Tibial nerve (tissue), 4 donors: ENCODE measurements around the gene LMO7. TPM values are rescaled to one million over a fixed set of nuclear protein-coding genes. Genes with fewer than 3 reads are reported as not detected.

Source experiments
- DNase-seq, 2 donors: peaks; one replicate each; pipeline ENCODE4 v3.0.0-alpha.2; 2019; ENCODE audit warnings: low spot score in 2 of 2
- H3K27ac ChIP-seq, 4 donors: fragments of 200-600 bp; sonication (generic) in 3 of 4; one replicate each; pipeline ENCODE4 v1.5.1; 2017 to 2019; ENCODE audit warnings: mild to moderate bottlenecking in 1 of 4
- H3K27me3 ChIP-seq, 2 donors: fragments of 200-600 bp; sonication (generic) in 1 of 2; one replicate each; pipeline versions ENCODE4 v1.5.1 to v1.6.0; 2017 to 2019
- H3K36me3 ChIP-seq, 3 donors: fragments of 200-600 bp; sonication (generic); one replicate each; pipeline ENCODE4 v1.5.1; 2018 to 2019
- H3K4me1 ChIP-seq, 4 donors: fragments of 200-600 bp; sonication (generic) in 3 of 4; one replicate each; pipeline ENCODE4 v1.5.1; 2017 to 2019
- H3K4me3 ChIP-seq, 4 donors: fragments of 200-600 bp; sonication (generic) in 3 of 4; one replicate each; pipeline ENCODE4 v1.5.1; 2017 to 2019; ENCODE audit warnings: mild to moderate bottlenecking in 1 of 4, moderate library complexity in 1 of 4
- H3K9me3 ChIP-seq, 4 donors: fragments of 200-600 bp; sonication (generic) in 3 of 4; one replicate each; pipeline ENCODE4 v1.5.1; 2017 to 2019
- EP300 ChIP-seq, 2 donors: sonication (generic); formaldehyde crosslinking; IDR thresholded peaks; one replicate each; pipeline ENCODE4 v1.6.1; 2017; ENCODE audit warnings: antibody characterized with exemption in 2 of 2, mild to moderate bottlenecking in 1 of 2
- POLR2A ChIP-seq, 2 donors: fragments of 450-650 bp; IDR thresholded peaks; one replicate each; pipeline ENCODE4 v1.6.1; 2017; ENCODE audit warnings: antibody characterized with exemption in 2 of 2, mild to moderate bottlenecking in 2 of 2, moderate library complexity in 2 of 2
- WGBS, 2 donors: methylation state at CpG; one replicate each; pipeline ENCODE4 v1.1.5; 2018; 5-methylcytosine and 5-hydroxymethylcytosine counted together
- total RNA-seq, 4 donors: library from RNA; depleted of rRNA; stranded (reverse); fragments of >200 nt; gene quantifications; one replicate each; pipeline ENCODE4 v1.1.0, GENCODE V29; 2016
- TF ChIP-seq, protein P1 (sequence below), 5 experiments: fragments of 200-600 bp in 3 of 5; fragments of 450-650 bp in 2 of 5; sonication (generic) in 3 of 5; IDR thresholded peaks; one replicate each; pipeline ENCODE4 v1.5.1; 2016 to 2019; ENCODE audit warnings: antibody characterized with exemption in 5 of 5, mild to moderate bottlenecking in 3 of 5, moderate library complexity in 2 of 5

LMO7 gene
- total RNA-seq, 4 donors from 2014 or later = 149 to 311 (median 236) TPM

- Histone ChIP-seq H3K4me1 (peaks cover 0 to 39% (median 6%) of the 10 kb centered on the region in 4 donors), H3K36me3 (peaks cover 0 to 15% (median 0%) of the 10 kb centered on the region in 3 donors), H3K27ac (peak overlapping the region in 1 of 4 donors; percentile 11), H3K27me3 (no peaks in the 10 kb centered on the region), H3K4me3 (no peak overlapping the region), H3K9me3 (peaks cover 0 to 19% (median 0%) of the 10 kb centered on the region in 4 donors)
- TF ChIP-seq EP300 (IDR thresholded peaks at IDR 0.05) = no peak
- TF ChIP-seq, protein P1, sequence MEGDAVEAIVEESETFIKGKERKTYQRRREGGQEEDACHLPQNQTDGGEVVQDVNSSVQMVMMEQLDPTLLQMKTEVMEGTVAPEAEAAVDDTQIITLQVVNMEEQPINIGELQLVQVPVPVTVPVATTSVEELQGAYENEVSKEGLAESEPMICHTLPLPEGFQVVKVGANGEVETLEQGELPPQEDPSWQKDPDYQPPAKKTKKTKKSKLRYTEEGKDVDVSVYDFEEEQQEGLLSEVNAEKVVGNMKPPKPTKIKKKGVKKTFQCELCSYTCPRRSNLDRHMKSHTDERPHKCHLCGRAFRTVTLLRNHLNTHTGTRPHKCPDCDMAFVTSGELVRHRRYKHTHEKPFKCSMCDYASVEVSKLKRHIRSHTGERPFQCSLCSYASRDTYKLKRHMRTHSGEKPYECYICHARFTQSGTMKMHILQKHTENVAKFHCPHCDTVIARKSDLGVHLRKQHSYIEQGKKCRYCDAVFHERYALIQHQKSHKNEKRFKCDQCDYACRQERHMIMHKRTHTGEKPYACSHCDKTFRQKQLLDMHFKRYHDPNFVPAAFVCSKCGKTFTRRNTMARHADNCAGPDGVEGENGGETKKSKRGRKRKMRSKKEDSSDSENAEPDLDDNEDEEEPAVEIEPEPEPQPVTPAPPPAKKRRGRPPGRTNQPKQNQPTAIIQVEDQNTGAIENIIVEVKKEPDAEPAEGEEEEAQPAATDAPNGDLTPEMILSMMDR (IDR thresholded peaks at IDR 0.05) = no peak
- TF ChIP-seq POLR2A (IDR thresholded peaks at IDR 0.05) = no peak
- WGBS, 2 donors = 49 to 50% methylated on average over 3 of the region's 3 CpGs
- DNase-seq = no peak
Observed at GRCh38 chr13:75784003-75784402, 147.9 kb downstream of the LMO7 start.

GRCh38 chr13:75785130-75785529 lies 149.0 kb downstream of the LMO7 start:
- Histone ChIP-seq H3K9me3 (peaks cover 0 to 8% (median 0%) of the 10 kb centered on the region in 4 donors), H3K36me3 (peaks cover 0 to 8% (median 0%) of the 10 kb centered on the region in 3 donors)

GRCh38 chr13:75787249-75787928 lies 151.3 kb downstream of the LMO7 start:
- no peak overlapping the region for H3K4me3 ChIP-seq
- peaks cover 0 to 4% (median 0%) of the 10 kb centered on the region in 4 donors for H3K9me3 ChIP-seq
- peaks cover 0 to 52% (median 9%) of the 10 kb centered on the region in 4 donors for H3K4me1 ChIP-seq
- H3K27me3 ChIP-seq = no peaks in the 10 kb centered on the region
- peaks cover 0 to 5% (median 0%) of the 10 kb centered on the region in 3 donors for H3K36me3 ChIP-seq
- H3K27ac ChIP-seq = no peak overlapping the region
- no peak for DNase-seq
- WGBS, 2 donors = 58 to 73% methylated on average over 7 of the region's 7 CpGs
- TF ChIP-seq EP300 (IDR thresholded peaks at IDR 0.05) = no peak
- TF ChIP-seq POLR2A (IDR thresholded peaks at IDR 0.05) = no peak
- TF ChIP-seq, protein P1 (IDR thresholded peaks at IDR 0.05) = no peak

More at GRCh38 chr13:75785130-75785529, 149.0 kb downstream of the LMO7 start:
- Histone ChIP-seq H3K4me1 (peaks cover 0 to 50% (median 9%) of the 10 kb centered on the region in 4 donors), H3K27ac (peak overlapping the region in 1 of 4 donors; percentile 45), H3K27me3 (no peaks in the 10 kb centered on the region), H3K4me3 (no peak overlapping the region)
- no peak for DNase-seq
- no peak for TF ChIP-seq POLR2A (IDR thresholded peaks at IDR 0.05)
- TF ChIP-seq EP300 (IDR thresholded peaks at IDR 0.05) = no peak
- TF ChIP-seq, protein P1 (IDR thresholded peaks at IDR 0.05) = no peak

DNA sequence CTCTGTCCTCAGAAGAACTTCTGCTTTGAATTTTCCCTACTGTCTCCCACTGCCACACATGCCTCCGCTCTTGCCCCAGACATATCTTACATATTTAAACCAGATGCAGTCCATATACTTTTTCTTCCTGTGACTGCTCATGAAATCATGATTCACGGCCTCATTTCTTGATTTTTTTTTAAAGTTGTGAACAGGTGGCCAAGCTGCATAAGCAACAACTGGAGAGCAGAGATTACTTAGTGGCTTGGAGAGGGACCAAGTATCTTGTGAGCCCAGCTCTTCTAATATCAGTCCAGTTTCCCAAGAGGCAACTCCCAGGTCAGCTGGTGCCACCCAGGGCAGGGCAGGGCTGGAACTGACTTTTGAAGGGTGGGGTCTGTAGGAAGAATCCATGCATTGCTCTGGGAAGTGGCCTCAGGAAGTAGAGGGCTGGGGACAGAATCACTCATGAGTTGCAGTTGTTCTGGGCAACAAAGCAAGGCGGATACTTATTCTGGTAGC lies 152.4 kb downstream of the LMO7 start:
- TF ChIP-seq POLR2A (IDR thresholded peaks at IDR 0.05) = no peak
- TF ChIP-seq, protein P1 (IDR thresholded peaks at IDR 0.05) = no peak
- H3K27me3 ChIP-seq = no peaks in the 10 kb centered on the region
- H3K4me3 ChIP-seq = no peak overlapping the region
- no peaks in the 10 kb centered on the region for H3K9me3 ChIP-seq
- H3K27ac ChIP-seq = no peak overlapping the region
- no peak for DNase-seq
- peaks cover 0 to 52% (median 9%) of the 10 kb centered on the region in 4 donors for H3K4me1 ChIP-seq
- 63 to 71% methylated on average over 3 of the region's 3 CpGs for WGBS, 2 donors
- no peaks in the 10 kb centered on the region for H3K36me3 ChIP-seq

DNA sequence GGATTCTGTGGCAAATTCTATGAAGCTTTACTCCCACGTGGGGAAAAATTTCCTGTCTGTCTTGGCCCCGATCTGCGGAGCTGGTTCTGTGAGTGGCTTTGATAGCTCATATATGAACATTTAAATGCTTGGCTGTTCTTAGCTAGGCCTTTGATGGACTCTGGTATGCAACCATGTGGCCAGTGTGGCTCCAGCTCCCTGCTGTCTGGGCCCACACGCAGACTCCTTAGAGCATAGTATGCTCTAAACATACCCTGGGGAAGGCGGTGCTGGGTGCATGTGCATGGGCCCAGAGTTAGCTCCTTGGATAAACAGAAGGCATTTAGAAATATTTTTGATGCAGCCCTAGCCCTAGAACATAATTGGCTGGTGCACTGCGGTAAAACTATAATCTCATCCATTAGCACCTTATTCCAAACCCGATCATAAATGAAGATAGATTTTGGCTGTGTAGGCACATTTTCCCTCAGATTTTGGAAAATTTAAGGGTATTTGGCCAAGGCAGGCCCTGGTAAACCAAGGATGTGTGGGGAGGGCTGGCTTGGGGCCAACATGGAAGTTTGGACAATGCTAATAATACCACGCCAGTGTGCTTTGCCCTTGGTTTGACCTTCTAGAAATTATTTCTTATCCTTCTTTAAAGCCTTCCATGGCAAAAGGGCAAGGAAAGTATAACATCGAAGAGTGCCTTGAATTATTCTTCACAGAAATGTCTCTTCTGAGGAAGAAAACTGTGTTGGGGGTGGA lies 153.5 kb downstream of the LMO7 start:
- Histone ChIP-seq H3K27me3 (no peaks in the 10 kb centered on the region), H3K4me1 (peaks cover 0 to 44% (median 9%) of the 10 kb centered on the region in 4 donors), H3K9me3 (no peaks in the 10 kb centered on the region), H3K27ac (peak overlapping the region in 2 of 4 donors; percentile 15 to 41), H3K36me3 (no peaks in the 10 kb centered on the region), H3K4me3 (no peak overlapping the region)
- TF ChIP-seq, protein P1 (IDR thresholded peaks at IDR 0.05) = no peak
- no peak for TF ChIP-seq POLR2A (IDR thresholded peaks at IDR 0.05)
- no peak for TF ChIP-seq EP300 (IDR thresholded peaks at IDR 0.05)
- DNase-seq = no peak
- WGBS, 2 donors = 44 to 47% methylated on average over 9 of the region's 9 CpGs
